Measurements from ENCODE around the gene COL24A1.
"Not testable (repeated sequence)": the region's sequence is repeated elsewhere in the genome, so short reads cannot be mapped to it uniquely, and the experiment has no call there.

Gene COL24A1

GRCh38 chr1:86152887-86153286 is 3.7 kb downstream of the COL24A1 start:
- no peak for DNase-seq (ENCODE audit: low read depth in 2 of 2)

GRCh38 chr1:86151427-86151826 is 5.1 kb downstream of the COL24A1 start:
- peak; percentile 55 to 61 for DNase-seq (ENCODE audit: low read depth in 2 of 2)

GRCh38 chr1:86150553-86151055 is 6.0 kb downstream of the COL24A1 start:
- DNase-seq (ENCODE audit: low read depth in 2 of 2), result no peak

GRCh38 chr1:86149591-86149990 is 7.0 kb downstream of the COL24A1 start:
- DNase-seq (ENCODE audit: low read depth in 2 of 2), result no peak

GRCh38 chr1:86147755-86148154 is 8.8 kb downstream of the COL24A1 start:
- DNase-seq (ENCODE audit: low read depth in 2 of 2), result no peak

- no peak for DNase-seq (ENCODE audit: low read depth in 2 of 2)
Measured at GRCh38 chr1:86146566-86146965, 10.0 kb downstream of the COL24A1 start.

GRCh38 chr1:86140281-86140880 is 16.2 kb downstream of the COL24A1 start:
- DNase-seq (ENCODE audit: low read depth in 2 of 2), result no peak

- DNase-seq (ENCODE audit: low read depth in 2 of 2), result no peak
Measured at GRCh38 chr1:86138746-86139145, 17.8 kb downstream of the COL24A1 start.

GRCh38 chr1:86137436-86137835 is 19.1 kb downstream of the COL24A1 start:
- DNase-seq (ENCODE audit: low read depth in 2 of 2), result peak; percentile 78 to 79

- DNase-seq (ENCODE audit: low read depth in 2 of 2), result no peak
Measured at GRCh38 chr1:86119214-86119764, 37.3 kb downstream of the COL24A1 start.

GRCh38 chr1:86114816-86115400 is 41.7 kb downstream of the COL24A1 start:
- no peak for DNase-seq (ENCODE audit: low read depth in 2 of 2)

GRCh38 chr1:86114236-86114635 is 42.3 kb downstream of the COL24A1 start:
- no peak for DNase-seq (ENCODE audit: low read depth in 2 of 2)

- not testable (repeated sequence) for DNase-seq (ENCODE audit: low read depth in 2 of 2)
Measured at GRCh38 chr1:86111590-86111989, 45.0 kb downstream of the COL24A1 start.

GRCh38 chr1:86110451-86111129 is 46.0 kb downstream of the COL24A1 start:
- DNase-seq (ENCODE audit: low read depth in 2 of 2), result no peak

- DNase-seq (ENCODE audit: low read depth in 2 of 2), result no peak
Measured at GRCh38 chr1:86105533-86105866, 51.1 kb downstream of the COL24A1 start.

GRCh38 chr1:86104606-86105532 is 51.7 kb downstream of the COL24A1 start:
- no peak for DNase-seq (ENCODE audit: low read depth in 2 of 2)

GRCh38 chr1:86101616-86102015 is 55.0 kb downstream of the COL24A1 start:
- no peak for DNase-seq (ENCODE audit: low read depth in 2 of 2)

- no peak for DNase-seq (ENCODE audit: low read depth in 2 of 2)
Measured at GRCh38 chr1:86100401-86100800, 56.2 kb downstream of the COL24A1 start.

- no peak for DNase-seq (ENCODE audit: low read depth in 2 of 2)
Measured at GRCh38 chr1:86089765-86090164, 66.8 kb downstream of the COL24A1 start.

- no peak for DNase-seq (ENCODE audit: low read depth in 2 of 2)
Measured at GRCh38 chr1:86085741-86086409, 70.7 kb downstream of the COL24A1 start.

- DNase-seq (ENCODE audit: low read depth in 2 of 2), result no peak
Measured at GRCh38 chr1:86084998-86085397, 71.6 kb downstream of the COL24A1 start.
